DMS53 treated with DMSO at 0.1 percent for 48 hours (cell line): ENCODE measurements around the gene PI4K2A.

Experiments used
- DNase-seq: peaks from one replicate; lab custom pipeline; 2025; ENCODE audit not compliant: unreplicated experiment; lab: John Stamatoyannopoulos, UW

The PI4K2A gene

DNA sequence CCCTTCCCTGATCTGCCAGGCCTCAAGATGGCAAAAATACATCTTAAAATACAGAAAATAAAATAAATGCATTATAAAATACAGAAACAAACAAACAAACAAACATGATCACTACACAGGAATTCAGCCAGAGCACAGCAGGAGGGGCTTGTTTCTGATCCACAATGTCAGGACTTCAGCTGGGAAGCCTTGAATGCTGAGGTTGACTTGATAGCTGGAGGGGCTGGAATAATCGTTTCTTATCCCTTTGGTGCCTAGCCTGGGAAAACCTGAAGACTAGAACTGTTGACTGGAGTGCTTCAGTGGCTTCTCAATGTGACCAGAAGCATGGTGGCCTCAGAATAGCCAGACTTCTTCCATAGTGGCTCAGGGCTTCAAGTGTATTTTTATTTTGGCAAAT, 63.9 kb downstream of the PI4K2A start:
- no peak for DNase-seq

GRCh38 chr10:97705006-97705670, 64.7 kb downstream of the PI4K2A start:
- DNase-seq = no peak

DNA sequence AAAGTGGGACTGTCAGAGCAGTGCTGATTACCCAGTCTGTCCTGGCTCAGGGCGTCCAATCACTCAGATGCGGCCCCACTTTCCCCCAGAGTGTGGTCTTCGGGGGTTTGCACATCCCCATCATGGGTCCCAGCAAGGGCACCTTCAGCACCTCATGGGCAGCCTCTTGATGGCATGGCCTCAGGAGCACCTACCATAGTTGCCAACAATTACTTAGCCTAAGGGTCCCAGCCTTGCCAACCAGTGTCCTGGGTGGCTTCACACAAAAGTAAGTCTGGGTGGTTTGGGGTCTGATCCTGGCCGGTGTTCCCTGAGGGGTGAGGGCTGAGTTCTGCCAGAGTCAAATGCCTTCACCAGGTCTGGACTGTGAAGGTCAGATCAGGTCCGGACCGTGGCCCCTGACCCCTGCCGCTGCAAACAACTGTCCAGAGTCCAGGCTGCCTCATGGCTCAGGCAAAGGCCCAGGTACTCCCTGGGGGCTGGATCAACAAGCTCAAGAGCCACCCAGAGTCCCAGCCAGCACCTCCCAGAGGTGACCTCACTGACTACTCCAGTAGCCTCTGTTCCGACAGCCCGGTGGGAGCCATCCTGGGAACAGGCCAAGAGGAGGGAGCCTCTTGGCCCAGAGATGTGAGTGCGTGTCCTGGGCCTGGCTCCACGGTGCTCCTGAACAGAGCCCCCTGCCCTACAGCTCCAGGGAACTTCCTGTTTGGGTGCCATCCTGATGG, 66.8 kb downstream of the PI4K2A start:
- no peak for DNase-seq

DNA sequence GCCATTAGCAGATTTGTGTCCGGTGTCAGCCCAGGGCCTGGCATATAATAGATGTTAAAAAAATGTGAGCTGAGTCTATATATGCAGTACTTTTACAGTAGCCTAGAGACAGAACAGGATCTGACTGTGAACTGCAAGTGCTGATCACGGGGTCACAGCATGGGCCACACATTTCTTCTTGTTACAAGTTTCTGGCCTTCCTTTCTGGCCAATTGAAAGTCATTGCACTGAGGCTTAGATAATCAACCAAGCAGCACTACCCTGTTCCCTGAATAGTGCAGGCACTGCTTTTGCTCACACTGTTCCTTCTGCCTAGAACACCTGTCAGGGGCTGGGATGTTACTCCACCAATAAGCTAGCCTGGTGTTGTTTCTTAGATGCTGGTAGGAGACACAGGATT, 67.7 kb downstream of the PI4K2A start:
- DNase-seq = no peak

DNA sequence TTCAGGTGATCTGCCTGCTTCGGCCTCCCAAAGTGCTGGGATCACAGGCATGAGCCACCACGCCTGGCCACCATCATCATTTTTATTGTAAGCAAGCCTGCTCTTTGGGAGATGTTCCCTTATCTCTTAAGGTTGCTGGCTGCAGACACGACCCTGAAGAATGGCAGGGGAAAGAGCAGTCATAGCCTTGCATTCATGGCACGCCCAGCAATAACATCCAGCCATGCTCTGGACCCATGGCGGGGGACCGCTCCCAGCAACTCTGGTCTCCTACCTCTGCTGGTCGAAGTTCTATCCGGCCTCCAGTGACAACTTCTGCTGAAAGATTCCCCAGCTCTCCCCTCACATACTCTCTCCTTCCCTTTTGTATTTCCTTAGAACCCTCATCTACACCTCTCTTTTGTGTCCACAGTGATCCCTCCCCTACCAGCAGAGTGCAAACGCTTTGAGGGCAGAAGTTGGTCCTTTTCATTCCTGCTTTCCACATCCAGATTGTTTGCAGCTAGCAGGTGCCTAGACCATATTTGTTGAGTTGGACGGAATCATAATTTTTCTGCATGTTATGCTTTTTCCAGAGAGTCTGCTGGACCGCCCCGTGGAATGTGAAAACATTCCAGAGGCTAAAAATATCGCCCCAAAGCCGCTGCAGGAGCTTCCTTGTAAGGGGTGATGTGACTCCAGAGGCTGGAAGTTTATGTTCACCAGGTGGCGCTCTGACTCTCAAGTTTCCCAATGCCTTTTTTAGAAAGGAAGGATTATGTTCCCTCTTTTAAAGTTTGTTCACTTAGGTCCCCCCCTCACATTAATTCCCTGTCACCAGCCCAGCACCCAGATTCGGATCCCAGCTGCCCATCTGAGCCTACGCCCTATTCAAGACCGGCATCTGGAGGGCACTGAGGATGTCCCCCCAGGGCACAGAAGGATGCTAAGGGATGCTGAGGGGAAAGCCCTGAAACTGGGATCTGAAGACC, 68.8 kb downstream of the PI4K2A start:
- DNase-seq = peak; percentile 81

- DNase-seq = no peak
Observed at GRCh38 chr10:97711640-97712572, 71.4 kb downstream of the PI4K2A start.

DNA sequence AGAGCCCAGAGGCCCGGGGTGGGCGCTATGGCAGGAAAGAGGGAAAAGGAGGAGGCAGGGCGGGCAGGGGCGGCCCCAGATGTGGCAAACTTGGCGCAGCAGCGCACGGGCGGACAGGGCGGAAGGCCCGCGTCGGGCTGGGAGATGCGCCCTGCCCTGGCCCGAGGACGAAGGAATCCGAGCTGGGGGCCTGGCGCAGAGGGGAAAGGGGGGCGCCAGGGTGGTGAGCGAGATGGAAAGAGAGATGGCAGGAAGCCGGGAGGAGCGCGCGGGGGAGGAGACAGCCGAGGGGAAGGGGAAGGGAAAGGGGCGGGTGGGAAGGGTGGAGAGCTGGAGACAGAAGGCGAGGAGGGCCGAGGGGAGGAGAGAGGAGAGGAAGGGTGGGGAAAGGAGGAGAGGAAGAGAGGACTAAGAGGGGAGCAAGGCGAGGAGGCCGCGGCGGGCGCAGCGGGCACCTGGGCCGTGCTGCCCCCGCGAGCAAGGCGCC, 72.9 kb downstream of the PI4K2A start, which contains the start of gene MARVELD1:
MARVELD1 (plus strand) TSS at position 392 of the 487 bp plus-strand sequence. CDS start 147 bp downstream, outside the sequence.
- DNase-seq = no peak

DNA sequence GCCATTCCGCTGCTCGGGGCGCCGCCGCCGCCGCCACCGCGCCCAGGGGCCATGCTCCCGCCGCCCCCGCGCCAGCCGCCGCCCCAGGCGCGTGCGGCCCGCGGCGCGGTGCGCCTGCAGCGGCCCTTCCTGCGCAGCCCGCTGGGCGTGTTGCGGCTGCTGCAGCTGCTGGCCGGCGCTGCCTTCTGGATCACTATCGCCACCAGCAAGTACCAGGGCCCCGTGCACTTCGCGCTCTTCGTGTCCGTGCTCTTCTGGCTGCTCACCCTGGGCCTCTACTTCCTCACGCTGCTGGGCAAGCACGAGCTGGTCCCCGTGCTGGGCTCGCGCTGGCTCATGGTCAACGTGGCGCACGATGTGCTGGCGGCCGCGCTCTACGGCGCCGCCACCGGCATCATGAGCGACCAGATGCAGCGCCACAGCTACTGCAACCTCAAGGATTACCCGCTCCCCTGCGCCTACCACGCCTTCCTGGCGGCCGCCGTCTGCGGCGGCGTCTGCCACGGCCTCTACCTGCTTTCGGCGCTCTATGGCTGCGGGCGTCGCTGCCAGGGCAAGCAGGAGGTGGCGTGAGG, 73.4 kb downstream of the PI4K2A start:
- DNase-seq = peak; percentile 80

DNA sequence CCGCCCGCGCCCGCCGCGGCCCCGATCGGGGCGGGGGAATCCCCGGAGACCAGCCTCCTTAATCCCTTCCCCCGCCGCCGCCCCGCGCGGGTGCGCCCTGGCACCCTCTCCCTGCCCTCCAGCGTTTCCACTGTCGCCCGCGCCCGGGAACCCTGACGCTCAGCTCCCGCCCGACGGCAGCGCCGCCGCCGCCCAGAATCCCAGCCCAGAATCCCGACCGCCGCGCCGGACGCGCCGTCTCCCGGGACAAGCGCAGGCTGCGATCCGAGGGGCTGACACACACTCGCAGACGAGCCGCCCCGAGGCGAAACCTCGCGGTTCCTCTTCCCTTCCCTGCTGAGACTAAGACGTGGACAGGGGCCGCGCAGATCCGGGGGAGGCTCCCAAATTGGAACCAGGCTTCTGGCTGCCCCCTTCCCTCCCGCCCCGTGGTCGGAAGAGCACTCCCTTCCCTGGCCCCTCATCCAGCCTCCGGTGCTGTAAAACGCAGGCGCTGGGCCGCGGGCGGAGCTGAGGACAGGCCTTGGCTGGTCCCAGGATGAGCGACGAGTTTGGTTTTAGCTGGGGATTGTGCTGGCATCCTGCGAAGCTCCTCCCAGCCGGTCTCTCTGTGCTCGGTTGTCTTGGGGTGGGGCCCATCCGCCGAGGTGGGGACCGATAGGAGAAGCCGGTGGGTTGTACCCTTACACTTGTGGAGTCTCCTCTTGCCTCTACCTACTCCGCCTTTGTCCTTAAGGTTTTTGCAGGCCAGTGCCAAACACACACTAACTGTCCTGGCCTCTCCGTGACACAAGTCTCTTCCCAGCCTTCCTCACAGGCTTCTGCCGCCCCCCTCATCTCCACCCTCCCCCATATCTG, 74.2 kb downstream of the PI4K2A start:
- DNase-seq = peak; percentile 15

- no peak for DNase-seq
Observed at GRCh38 chr10:97715259-97715874, 74.9 kb downstream of the PI4K2A start.

GRCh38 chr10:97717627-97718026, 77.2 kb downstream of the PI4K2A start:
- no peak for DNase-seq

DNA sequence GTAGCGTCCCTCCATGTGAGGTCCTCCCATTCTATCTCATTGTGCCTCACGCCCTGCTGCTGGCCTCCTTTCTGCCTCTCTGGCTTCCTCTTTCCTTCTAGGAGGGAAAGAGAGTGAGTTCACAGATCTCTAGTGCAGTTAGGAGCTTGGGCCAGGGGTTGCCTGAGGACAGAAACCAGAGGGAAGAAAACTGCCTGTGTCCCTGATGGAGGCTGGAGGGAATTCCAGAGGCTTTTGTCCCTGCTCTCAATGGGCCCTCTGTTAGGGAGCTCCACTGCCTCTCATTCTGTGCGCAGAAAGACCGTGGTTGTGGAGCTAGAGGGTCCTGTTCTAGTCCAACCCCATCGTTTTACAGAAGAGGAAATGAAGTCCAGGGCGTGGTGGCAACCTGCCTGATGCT, 77.7 kb downstream of the PI4K2A start:
- DNase-seq = no peak

- DNase-seq = peak; percentile 95
Observed at GRCh38 chr10:97718659-97719142, 78.2 kb downstream of the PI4K2A start.

DNA sequence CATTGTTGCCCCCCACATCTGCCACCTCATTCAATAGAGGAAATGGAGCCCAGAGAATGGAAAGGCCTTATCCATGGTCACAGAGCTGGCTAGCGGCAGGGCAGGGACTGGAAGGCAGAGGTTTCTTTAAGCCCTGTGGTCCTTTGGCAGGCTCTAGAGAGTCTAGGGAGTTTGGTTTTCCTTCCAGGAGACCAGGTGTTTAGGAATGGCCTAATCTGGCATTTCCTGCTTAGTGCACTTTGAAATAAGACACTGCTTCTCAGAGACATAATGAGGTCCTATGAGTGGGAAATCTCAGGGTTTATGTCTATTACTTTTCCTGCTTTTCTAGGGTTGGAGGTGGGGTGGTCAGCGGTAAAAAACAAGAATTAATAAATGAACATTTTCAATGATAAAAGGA, 79.1 kb downstream of the PI4K2A start:
- DNase-seq = no peak

DNA sequence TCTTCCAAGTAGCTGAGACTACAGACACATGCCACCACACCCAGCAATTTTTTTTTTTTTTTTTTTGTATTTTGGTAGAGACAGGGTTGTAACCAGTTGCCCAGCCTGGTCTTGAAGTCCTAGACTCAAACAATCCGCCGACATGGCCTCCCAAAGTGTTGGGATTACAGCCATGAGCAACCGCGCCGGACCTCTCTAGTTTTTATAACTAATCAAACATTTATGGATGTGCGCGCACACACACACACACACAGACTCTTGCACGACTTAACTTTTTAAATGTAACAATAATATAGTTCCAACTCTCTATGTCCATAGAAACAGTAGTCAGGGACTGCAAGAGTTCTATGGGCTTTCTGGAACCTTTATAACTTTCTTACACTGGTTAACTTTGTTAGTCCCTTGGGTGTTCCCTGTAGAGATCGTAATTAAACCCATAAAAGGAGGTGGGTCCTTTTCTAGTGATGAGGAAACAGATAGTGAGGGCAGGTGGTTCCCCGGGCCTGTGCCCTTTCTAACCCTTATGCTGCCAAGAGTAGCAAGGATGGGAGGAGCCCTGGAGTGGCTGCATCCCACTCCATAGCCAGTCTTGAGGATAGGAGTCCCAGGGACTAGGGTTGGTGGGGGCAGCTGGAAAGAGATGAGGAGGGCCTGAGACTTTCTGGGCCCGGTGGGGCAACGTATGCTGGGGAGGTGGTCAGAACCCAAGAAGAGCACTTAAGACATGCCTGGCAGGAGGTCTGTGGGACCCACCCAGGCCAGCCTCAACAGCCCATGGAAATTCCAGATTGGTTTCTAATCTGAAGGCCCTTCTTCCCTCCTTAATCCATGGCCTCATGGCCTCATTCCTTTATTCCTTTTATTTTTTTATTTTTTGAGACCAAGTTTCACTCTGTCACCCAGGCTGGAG, 81.7 kb downstream of the PI4K2A start:
- DNase-seq = no peak

GRCh38 chr10:97723001-97723400, 82.5 kb downstream of the PI4K2A start:
- DNase-seq = no peak

GRCh38 chr10:97724341-97724941, 84.0 kb downstream of the PI4K2A start:
- no peak for DNase-seq
